Right atrium auricular region (tissue), 2 donors: ENCODE data around the gene USP26. TPM values are rescaled to one million over a fixed set of nuclear protein-coding genes. Genes with fewer than 3 reads are reported as not detected.
"Not testable (repeated sequence)": the region's sequence is repeated elsewhere in the genome, so short reads cannot be mapped to it uniquely, and the experiment has no call there.

Experiments
- DNase-seq: peaks from one replicate; pipeline ENCODE4 v3.0.0-alpha.2; 2019; ENCODE audit warnings: low spot score
- H3K27ac ChIP-seq, 2 donors: fragments of 200-600 bp; sonication (generic); 1 replicate in 1 of 2; 2 replicates in 1 of 2; pipeline ENCODE4 v1.5.1; 2016 to 2019
- H3K27me3 ChIP-seq, 2 donors: fragments of 200-600 bp; sonication (generic); one replicate each; pipeline versions ENCODE4 v1.5.1 to v1.6.0; 2017 to 2019
- H3K36me3 ChIP-seq: fragments of 200-600 bp; sonication (generic); one replicate; pipeline ENCODE4 v1.5.1; 2016
- H3K4me1 ChIP-seq, 2 donors: fragments of 200-600 bp; sonication (generic); one replicate each; pipeline versions ENCODE4 v1.5.1 to v1.6.0; 2017 to 2019
- H3K4me3 ChIP-seq, 2 donors: fragments of 200-600 bp; sonication (generic); 1 replicate in 1 of 2; 2 replicates in 1 of 2; pipeline ENCODE4 v1.5.1; 2017 to 2019; ENCODE audit warnings: mild to moderate bottlenecking in 1 of 2, moderate library complexity in 1 of 2
- H3K9me3 ChIP-seq, 2 donors: fragments of 200-600 bp; sonication (generic); one replicate each; pipeline ENCODE4 v1.5.1; 2019
- total RNA-seq, 2 donors: library from RNA; depleted of rRNA; stranded (reverse); fragments of >200 nt; gene quantifications; one replicate each; pipeline ENCODE4 v1.1.0, GENCODE V29; 2016
- TF ChIP-seq, protein P1 (sequence below), 2 donors: fragments of 200-600 bp; sonication (generic); IDR thresholded peaks; one replicate each; pipeline ENCODE4 v1.5.1; 2019; ENCODE audit warnings: antibody characterized with exemption in 2 of 2

The USP26 gene
- total RNA-seq, 2 donors from 2014 or later, result not detected

DNA sequence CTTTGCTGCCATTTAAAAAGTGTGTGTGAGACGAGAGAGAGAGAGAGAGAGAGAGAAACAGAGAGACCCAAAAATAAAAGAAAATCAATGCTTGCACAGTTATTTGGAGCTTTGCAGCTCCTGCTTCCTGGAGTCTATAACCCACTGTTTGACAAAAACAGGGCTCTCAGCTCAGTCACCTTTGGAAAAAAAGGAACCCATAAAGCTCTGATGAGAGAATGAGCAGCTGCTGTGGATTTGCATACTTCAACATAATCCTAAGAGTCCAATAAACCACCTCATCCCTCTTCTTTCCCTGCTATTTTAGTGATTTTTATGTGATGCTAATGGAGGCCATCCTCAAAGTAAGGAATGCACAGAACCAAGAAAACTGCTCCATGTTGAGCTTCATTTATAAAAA lies 50.3 kb downstream of the USP26 start:
- Histone ChIP-seq H3K36me3 (no peaks in the 10 kb centered on the region), H3K9me3 (no peaks in the 10 kb centered on the region), H3K4me3 (no peak overlapping the region), H3K27me3 (no peaks in the 10 kb centered on the region), H3K27ac (no peak overlapping the region), H3K4me1 (no peaks in the 10 kb centered on the region)
- TF ChIP-seq, protein P1, sequence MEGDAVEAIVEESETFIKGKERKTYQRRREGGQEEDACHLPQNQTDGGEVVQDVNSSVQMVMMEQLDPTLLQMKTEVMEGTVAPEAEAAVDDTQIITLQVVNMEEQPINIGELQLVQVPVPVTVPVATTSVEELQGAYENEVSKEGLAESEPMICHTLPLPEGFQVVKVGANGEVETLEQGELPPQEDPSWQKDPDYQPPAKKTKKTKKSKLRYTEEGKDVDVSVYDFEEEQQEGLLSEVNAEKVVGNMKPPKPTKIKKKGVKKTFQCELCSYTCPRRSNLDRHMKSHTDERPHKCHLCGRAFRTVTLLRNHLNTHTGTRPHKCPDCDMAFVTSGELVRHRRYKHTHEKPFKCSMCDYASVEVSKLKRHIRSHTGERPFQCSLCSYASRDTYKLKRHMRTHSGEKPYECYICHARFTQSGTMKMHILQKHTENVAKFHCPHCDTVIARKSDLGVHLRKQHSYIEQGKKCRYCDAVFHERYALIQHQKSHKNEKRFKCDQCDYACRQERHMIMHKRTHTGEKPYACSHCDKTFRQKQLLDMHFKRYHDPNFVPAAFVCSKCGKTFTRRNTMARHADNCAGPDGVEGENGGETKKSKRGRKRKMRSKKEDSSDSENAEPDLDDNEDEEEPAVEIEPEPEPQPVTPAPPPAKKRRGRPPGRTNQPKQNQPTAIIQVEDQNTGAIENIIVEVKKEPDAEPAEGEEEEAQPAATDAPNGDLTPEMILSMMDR (IDR thresholded peaks at IDR 0.05), result no peak
- no peak for DNase-seq

DNA sequence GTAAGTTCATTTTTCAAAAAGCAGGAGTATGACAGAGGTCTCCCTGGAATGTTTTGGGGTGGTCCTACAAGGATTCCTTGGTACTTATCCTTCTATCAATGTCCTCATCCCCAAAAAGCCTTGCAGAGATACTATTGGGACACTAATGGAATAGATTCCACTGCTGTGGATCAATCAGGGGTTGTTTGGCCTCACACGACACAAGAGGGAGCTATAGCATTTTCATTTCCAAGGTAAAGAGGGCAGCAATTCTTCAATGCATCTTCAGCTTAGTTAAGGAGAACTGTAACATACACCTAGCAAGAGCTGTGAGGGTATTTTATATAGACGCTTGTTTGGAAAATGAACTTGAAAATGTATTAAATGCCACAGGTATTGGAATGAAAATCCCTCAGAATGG lies 50.9 kb downstream of the USP26 start:
- Histone ChIP-seq H3K27ac (no peak overlapping the region), H3K36me3 (no peaks in the 10 kb centered on the region), H3K4me1 (no peaks in the 10 kb centered on the region), H3K9me3 (no peaks in the 10 kb centered on the region), H3K27me3 (no peaks in the 10 kb centered on the region), H3K4me3 (no peak overlapping the region)
- DNase-seq, result no peak
- TF ChIP-seq, protein P1 (IDR thresholded peaks at IDR 0.05), result no peak

DNA sequence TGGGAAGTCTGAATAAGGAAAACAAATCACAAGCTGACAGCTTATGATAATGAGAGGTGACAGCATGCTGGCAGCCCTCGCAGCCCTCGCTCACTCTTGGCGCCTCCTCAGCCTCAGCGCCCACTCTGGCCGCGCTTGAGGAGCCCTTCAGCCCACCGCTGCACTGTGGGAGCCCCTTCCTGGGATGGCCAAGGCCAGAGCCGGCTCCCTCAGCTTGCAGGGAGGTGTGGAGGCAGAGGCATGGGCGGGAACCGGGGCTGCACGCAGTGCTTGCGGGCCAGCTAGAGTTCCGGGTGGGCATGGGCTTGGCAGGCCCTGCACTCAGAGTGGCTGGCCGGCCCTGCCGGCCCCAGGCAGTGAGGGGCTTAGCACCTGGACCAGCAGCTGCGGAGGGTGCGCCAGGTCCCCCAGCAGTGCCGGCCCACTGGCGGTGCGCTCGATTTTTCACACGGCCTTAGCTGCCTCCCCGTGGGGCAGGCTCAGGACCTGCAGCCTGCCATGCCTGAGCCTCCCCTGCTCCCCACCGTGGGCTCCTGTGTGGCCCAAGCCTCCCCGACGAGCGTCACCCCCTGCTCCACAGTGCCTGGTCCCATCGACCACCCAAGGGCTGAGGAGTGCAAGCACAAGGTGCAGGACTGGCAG lies 52.6 kb downstream of the USP26 start:
- not testable (repeated sequence) for H3K4me3 ChIP-seq, H3K27me3 ChIP-seq, H3K27ac ChIP-seq, H3K4me1 ChIP-seq, H3K9me3 ChIP-seq, H3K36me3 ChIP-seq, DNase-seq

DNA sequence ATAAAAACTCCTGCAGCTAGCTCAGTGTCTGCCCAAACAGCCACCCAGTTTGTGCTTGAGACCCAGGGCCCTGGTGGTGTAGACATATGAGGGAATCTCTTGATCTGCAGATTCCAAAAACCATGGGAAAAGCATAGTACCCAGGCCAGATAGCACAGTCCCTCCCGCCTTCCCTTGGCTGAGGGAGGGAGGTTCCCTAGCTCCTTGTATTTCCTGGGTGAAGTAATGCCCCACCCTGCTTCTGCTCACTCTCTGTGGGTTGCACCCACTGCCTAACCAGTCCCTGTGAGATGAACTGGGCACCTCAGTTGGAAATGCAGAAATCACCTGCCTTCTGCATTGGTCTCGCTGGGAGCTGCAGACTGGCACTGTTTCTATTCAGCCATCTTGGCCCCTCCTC lies 54.6 kb downstream of the USP26 start:
- Histone ChIP-seq H3K36me3 (no peaks in the 10 kb centered on the region), H3K27ac (no peak overlapping the region), H3K4me3 (no peak overlapping the region), H3K27me3 (no peaks in the 10 kb centered on the region), H3K4me1 (no peaks in the 10 kb centered on the region), H3K9me3 (peaks cover 0 to 6% of the 10 kb centered on the region in 2 donors)
- no peak for DNase-seq
- TF ChIP-seq, protein P1 (IDR thresholded peaks at IDR 0.05), result no peak

DNA sequence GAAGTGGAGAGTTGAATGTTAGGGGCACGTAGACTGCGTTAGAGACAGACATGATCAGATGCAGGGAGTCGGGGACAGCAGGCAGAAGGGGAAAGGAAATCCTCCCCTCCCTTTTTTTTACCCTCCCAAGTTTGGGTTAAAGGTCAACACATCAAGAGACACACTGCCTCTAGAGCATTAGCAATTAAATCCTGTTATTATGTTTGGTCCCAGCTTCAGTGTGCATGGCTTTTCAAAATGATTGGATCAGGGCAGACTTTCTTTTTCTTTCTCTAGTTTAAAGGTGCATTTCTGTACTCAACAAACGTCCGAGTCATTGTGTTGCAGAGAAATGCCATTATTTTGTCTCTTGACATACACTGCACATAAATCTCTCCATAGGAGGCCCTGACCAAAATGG lies 63.9 kb downstream of the USP26 start:
- Histone ChIP-seq H3K27me3 (no peaks in the 10 kb centered on the region), H3K9me3 (peaks cover 0 to 10% of the 10 kb centered on the region in 2 donors), H3K4me1 (no peaks in the 10 kb centered on the region), H3K36me3 (no peaks in the 10 kb centered on the region), H3K27ac (no peak overlapping the region), H3K4me3 (no peak overlapping the region)
- DNase-seq, result no peak
- TF ChIP-seq, protein P1 (IDR thresholded peaks at IDR 0.05), result no peak

DNA sequence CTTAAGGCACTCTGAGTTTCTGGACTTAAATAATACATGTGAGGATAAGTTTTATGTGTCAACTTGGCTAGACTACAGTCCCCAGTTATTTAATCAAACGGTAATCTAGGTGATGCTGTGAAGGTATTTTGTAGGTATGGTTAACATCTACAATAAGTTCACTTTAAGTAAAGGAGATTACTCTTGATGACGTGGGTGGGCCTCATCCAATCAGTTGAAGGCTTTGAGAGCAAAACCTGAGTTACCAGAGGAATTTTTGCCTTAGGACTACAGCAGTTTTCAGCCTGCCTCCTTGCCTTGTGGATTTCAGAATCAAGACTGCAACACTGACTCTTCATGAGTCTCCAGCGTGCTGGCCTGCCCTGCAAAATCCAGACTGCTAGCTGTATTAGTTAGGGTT lies 78.7 kb downstream of the USP26 start:
- DNase-seq, result no peak
- no peaks in the 10 kb centered on the region for H3K36me3 ChIP-seq
- no peaks in the 10 kb centered on the region for H3K9me3 ChIP-seq
- H3K27me3 ChIP-seq, result no peaks in the 10 kb centered on the region
- H3K4me3 ChIP-seq, result no peak overlapping the region
- no peaks in the 10 kb centered on the region for H3K4me1 ChIP-seq
- TF ChIP-seq, protein P1 (IDR thresholded peaks at IDR 0.05), result no peak
- no peak overlapping the region for H3K27ac ChIP-seq
